Glomerular endothelial cell (primary cell): Measurements from ENCODE around the gene NUP62CL. TPM values are rescaled to one million over a fixed set of nuclear protein-coding genes. Genes with fewer than 3 reads are reported as not detected.
"Not testable (repeated sequence)": the region's sequence is repeated elsewhere in the genome, so short reads cannot be mapped to it uniquely, and the experiment has no call there.

ENCODE experiments used
- DNase-seq: peaks from one replicate; pipeline ENCODE4 v3.0.0-alpha.2; 2011; ENCODE audit warnings: low read depth, low spot score; ENCODE audit errors: extremely low read depth
- total RNA-seq: library from RNA; depleted of rRNA; stranded (reverse); fragments of >200 nt; gene quantifications from 2 replicates; pipeline ENCODE4 v1.2.3, GENCODE V29; 2015

The NUP62CL gene
- total RNA-seq: 3.4 TPM in 1 of 2 replicates, not detected in the other

GRCh38 chrX:107205770-107206696 is at the start of gene NUP62CL, which contains the start of gene DNAAF6:
Gene NUP62CL, minus strand, starts transcription at chrX:107206433. Its CDS starts 31,287 bp downstream, at chrX:107175146.
Gene DNAAF6, plus strand, starts transcription at chrX:107206611. Its CDS starts 6,265 bp downstream, at chrX:107212876.
- no peak for DNase-seq

DNA sequence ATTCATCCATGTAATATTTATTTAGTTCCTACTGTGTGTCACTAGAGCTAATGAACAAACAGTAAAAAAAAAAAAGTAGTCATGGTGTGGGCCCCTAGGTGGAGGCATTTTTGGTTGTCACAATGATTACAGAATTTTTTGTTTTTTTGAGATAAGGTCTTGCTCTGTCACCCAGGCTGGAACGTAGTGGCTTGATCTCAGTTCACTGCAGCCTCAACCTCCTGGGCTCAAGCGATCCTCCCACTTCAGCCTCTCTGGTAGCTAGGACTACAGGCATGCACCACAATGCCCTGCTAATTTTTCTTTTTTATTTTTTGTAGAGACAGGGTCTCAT is 22.2 kb upstream of the NUP62CL start:
- DNase-seq: no peak

- DNase-seq: no peak
Measured at GRCh38 chrX:107227780-107228485, 21.7 kb upstream of the NUP62CL start.

- no peak for DNase-seq
Measured at GRCh38 chrX:107226757-107227156, 20.5 kb upstream of the NUP62CL start.

DNA sequence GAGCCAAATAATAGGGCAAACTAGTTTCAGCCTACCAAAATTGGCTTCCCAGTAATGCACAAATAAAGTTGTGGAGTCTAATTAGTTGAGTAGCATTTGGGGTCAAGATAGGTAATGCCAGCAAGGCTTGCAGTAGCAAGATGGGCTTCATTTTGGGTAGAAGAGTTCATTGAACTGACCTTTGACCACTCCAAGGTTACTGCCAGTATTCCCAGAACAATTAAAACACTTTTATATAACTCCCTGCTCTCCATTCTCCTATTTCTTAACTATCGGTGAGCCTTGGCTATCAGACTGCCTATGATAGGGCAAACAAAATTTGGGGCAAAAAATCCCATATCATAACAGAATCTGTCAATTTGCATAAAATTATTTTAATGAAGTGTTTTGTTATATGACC is 7.2 kb upstream of the NUP62CL start:
- no peak for DNase-seq

- DNase-seq: no peak
Measured at GRCh38 chrX:107207943-107208342, 1.7 kb upstream of the NUP62CL start.

DNA sequence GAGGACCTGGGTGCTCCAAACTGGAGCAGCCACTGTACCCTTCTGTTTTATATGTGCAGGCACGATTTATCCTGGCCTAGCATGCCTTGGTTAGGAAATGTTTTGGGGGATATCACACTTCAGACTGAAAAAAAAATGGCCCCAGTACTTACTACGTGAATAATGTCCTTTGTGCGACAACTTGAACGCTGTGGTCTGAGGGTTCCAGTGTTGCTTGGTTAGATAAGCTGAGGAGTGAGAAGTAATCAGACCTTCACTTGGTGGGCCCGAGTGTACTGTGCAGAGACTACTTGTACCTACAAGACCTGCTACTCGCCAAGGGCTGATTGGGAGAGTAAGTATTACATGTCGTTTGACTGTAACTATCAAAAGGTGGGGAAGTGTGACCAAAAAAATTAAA is 856 bp upstream of the NUP62CL start:
- DNase-seq: no peak

DNA sequence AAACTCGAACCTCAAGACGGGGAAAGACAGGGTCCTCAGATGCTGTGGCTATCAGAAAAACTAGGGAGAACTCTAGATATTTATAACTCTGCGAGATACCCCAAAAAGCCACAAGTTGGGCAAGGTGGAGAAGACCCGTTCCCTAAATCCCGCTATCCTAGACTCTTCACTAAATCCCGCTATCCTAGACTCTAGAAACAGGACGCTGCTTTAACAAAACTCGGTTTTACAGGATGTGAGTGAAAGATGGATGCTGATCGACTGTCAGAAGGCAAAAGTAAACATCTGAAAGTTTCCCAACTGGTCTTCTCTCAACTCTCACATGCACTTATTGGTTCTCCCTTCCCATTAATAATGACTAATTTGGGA is 448 bp upstream of the NUP62CL start:
- DNase-seq: no peak

DNA sequence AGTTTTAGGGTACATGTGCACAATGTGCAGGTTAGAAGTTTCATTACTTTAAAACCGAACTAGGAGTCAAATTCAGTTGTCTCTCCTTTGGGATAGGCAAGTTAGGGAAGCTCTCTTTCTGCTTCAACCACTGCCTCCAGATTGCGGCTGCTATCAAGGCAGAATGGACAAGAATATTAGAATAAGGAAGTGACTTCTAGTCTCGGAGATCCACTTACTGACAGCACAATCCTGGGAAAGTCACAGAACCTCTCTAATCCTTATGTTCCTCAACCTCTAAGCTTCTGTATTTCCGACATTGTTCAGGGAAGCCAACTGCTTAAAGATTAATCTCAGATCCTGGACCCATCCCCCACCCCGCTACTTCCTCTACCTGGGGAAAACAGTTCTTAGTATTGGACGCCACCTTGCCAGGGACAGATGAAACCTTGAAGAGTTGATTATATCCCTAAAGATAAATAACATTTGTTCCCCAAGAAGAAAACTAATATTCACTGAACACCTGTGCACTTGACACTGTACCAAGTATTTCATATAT is 2.1 kb downstream of the NUP62CL start:
- no peak for DNase-seq

GRCh38 chrX:107199491-107199890 is 6.7 kb downstream of the NUP62CL start:
- DNase-seq: no peak

DNA sequence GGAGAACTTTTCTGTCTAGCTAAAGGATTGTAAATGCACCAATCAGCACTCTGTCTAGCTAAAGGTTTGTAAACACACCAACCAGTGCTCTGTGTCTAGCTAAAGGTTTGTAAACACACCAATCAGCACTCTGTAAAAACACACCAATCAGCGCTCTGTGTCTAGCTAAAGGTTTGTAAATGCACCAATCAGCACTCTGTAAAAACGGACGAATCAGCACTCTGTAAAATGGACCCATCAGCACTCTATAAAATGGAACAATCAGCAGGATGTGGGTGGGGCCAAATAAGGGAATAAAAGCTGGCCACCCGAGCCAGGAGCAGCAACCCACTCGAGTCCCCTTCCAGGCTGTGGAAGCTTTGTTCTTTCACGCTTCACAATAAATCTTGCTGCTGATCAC is 8.2 kb downstream of the NUP62CL start:
- not testable (repeated sequence) for DNase-seq

DNA sequence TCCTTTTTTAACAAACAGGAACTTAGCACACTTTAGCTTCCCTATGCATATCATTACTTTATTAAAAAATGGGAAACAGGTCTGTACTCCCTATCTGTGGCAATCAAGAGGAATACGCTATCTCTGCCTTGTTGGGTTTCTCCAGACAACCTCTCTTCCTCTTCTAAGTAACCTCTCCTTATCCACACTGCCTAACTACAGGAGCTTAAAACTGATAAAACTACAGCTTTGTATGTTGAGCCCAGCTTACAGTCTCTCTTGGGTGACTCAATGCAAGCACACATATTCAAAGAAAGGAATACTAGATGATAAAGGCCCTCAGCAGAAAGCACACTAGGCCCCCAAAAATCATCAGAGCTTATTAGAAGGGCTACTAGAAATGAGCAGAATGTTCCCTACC is 8.9 kb downstream of the NUP62CL start:
- DNase-seq: no peak

DNA sequence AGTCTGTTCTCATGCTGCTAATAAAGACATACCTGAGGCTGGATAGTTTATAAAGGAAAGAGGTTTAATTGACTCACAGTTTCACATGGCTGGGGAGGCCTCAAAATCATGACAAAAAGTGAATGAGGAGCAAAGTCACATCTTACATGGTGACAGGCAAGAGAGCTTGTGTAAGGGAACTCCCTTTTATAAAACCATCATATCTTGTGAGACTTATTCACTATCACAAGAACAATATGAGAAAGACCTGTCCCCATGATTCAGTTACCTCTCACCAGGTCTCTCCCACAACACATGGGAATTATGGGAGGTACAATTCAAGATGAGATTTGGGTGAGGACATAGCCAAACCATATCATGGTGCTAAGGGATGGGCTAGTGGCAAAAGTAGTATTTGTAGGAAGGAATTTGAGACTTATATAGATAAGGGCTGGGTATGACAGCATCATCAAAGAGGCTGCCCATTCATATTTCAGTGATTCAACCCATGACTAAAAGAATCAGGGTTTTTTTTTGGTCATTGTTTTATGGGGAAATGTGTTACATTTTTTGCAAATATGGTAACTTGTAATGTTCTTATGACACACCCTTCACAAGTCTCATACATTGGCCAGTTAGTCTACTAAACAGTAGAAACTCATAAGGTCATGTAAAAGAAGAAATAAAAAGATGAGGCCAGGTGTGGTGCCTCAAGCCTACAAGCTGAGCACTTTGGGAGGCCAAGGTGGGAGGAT is 34.7 kb downstream of the NUP62CL start:
- DNase-seq: no peak

DNA sequence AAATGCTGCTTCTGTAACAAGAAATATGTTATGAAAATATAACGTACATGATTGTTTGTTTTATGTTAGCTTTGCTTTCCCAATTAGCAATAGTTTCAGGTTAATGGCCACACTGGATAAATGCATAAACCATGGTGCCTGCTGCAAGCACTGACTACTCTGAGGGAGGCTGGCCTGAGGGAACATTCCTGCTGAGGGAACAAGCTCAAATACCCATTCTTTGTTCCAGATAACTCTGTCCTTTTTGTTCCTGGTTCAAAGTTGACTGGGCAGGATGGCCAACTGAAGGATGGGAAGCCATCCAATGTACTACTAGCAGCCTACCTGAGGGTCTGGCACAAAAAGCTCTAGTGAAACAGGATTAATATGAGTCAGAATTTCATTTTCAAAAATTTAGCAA is 37.5 kb downstream of the NUP62CL start:
- DNase-seq: no peak

DNA sequence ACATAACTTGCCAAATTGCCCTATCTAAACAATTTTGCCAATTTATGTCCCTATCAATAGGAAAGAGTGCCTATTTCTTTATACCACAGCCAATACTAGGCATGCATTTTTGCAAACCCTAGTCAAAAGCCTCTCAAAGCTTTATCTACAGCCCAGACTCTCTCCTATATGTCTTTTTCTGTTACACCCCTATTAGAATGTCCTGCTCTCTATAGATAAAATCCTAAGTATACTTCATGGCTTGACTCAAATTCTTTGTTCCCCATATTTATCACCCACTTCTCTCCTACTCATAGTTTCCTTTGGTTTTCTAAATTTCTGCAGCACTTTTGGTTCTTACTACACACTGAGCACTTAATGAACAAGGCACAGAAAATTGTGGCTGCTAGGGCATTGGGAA is 38.0 kb downstream of the NUP62CL start:
- DNase-seq: no peak

DNA sequence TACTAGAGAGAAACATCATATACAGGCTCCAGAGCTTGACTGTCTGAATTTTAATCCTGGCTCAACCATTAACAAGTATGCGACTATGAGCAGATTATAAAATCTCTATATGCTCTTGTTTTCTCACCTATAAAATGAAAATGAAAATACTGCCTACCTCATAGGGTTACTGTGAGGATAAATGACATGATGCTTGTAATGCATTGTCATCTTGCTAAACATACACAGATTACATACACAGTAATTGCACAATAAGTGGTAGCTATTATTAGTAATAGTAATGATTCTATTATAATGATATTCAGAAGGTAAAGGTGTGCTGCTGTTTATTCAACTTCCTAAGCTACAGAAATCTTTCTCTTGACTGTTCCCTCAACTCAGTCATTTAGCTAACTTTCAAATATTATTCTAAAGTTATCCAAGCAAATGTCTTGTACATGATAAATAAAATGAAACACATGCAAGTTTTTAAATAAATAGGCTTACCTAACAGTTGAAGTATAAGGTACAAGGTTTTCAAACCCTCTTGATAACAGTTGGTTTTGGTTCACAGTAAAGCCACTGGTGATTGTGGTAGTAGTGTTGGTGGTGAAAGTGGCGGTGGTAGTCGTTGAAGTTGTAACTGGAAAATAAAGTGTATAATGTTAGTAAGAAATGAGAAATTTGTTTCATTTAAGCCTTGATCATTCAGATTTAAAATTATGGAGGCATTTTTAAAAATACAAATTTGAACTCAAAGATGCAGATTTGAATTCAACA is 38.9 kb downstream of the NUP62CL start:
- no peak for DNase-seq

DNA sequence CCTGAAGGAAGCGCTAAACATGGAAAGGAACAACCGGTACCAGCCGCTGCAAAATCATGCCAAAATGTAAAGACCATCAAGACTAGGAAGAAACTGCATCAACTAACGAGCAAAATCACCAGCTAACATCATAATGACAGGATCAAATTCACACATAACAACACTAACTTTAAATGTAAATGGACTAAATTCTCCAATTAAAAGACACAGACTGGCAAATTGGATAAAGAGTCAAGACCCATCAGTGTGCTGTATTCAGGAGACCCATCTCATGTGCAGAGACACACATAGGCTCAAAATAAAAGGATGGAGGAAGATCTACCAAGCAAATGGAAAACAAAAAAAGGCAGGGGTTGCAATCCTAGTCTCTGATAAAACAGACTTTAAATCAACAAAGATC is 48.6 kb downstream of the NUP62CL start:
- DNase-seq: not testable (repeated sequence)

DNA sequence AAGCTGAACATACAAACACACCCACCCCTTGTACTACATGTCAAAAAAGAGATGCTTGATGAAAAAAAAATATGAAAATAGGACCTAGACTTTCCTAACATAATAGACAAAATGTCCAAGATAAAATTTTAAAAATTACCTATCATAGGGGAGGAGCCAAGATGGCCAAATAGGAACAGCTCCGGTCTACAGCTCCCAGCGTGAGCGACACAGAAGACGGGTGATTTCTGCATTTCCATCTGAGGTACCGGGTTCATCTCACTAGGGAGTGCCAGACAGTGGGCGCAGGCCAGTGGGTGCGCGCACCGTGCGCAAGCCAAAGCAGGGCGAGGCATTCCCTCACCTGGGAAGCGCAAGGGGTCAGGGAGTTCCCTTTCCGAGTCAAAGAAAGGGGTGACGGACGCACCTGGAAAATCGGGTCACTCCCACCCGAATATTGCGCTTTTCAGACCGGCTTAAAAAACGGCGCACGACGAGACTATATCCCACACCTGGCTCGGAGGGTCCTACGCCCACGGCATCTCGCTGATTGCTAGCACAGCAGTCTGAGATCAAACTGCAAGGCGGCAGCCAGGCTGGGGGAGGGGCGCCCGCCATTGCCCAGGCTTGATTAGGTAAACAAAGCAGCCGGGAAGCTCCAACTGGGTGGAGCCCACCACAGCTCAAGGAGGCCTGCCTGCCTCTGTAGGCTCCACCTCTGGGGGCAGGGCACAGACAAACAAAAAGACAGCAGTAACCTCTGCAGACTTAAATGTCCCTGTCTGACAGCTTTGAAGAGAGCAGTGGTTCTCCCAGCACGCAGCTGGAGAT is 50.4 kb downstream of the NUP62CL start:
- not testable (repeated sequence) for DNase-seq

GRCh38 chrX:107154787-107155620 is 51.2 kb downstream of the NUP62CL start:
- DNase-seq: no peak
